ENCODE results near the gene LMO7. TPM values are rescaled to one million over a fixed set of nuclear protein-coding genes. Genes with fewer than 3 reads are reported as not detected.
"Not testable (repeated sequence)": the region's sequence is repeated elsewhere in the genome, so short reads cannot be mapped to it uniquely, and the experiment has no call there.

Gene LMO7
- total RNA-seq, 1 donor from 2014 or later: 447 TPM

DNA sequence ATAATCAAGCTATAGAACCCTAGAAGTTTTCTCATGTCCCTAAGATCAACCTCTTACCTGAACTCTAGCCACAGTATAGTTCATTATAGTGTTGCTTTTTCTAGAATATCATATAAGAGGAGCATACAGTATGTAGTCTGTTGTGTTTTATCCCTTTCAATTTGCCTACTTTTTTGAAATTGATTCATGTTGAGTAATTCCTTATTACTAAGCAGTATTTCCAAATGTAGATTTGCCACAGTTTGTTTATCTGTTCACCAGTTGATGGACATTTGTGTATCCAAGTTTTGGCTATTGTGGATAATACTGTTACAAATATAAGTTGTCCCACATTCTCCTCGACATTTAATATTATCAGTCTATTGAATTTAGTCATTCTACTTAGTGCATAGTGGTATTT lies 138.0 kb downstream of the LMO7 start:
- ATAC-seq (no peak), DNase-seq (no peak)
- Histone ChIP-seq H3K27ac (no peak overlapping the region), H3K36me3 (no peaks in the 10 kb centered on the region), H3K27me3 (ENCODE audit: low read depth) (no peaks in the 10 kb centered on the region), H3K9me3 (no peaks in the 10 kb centered on the region), H3K4me3 (no peak overlapping the region), H3K4me1 (peaks cover 12% of the 10 kb centered on the region)
- intact Hi-C loops (cut with DNase I): no loop called here
- no peak for TF ChIP-seq CTCF (IDR thresholded peaks at IDR 0.05)

DNA sequence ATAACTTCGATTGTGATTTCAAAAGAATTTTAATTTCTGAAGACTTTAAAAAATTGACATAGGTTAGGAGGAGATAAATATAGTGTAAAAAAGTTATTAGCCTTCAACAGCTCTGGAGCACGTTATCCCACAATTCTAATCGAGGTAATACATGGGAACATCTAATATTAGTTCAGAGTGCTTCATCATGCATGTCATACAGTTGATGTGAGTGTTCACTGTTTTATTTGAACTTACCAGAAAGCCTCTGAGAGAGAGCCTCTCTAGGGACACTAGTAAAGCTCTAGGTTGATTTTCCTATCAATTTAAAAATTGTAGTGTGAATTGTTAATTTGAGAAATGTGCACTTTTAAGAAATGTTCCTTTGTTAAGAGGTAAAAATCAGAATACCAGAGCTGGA lies 140.4 kb downstream of the LMO7 start:
- no peaks in the 10 kb centered on the region for H3K4me1 ChIP-seq
- no peak overlapping the region for H3K27ac ChIP-seq
- ATAC-seq (no peak), DNase-seq (no peak)
- no peak for TF ChIP-seq CTCF (IDR thresholded peaks at IDR 0.05)
- H3K9me3 ChIP-seq: peaks cover 4% of the 10 kb centered on the region
- no peaks in the 10 kb centered on the region for H3K27me3 ChIP-seq (ENCODE audit: low read depth)
- intact Hi-C loops (cut with DNase I): no loop called here
- no peak overlapping the region for H3K4me3 ChIP-seq
- H3K36me3 ChIP-seq: no peaks in the 10 kb centered on the region

- DNase-seq: no peak
- H3K27ac ChIP-seq: no peak overlapping the region
- intact Hi-C loops (cut with DNase I): no loop called here
- no peaks in the 10 kb centered on the region for H3K27me3 ChIP-seq (ENCODE audit: low read depth)
- H3K36me3 ChIP-seq: no peaks in the 10 kb centered on the region
- H3K4me1 ChIP-seq: peaks cover 7% of the 10 kb centered on the region
- no peak for ATAC-seq
- H3K9me3 ChIP-seq: peaks cover 4% of the 10 kb centered on the region
- no peak for TF ChIP-seq CTCF (IDR thresholded peaks at IDR 0.05)
- no peak overlapping the region for H3K4me3 ChIP-seq
These were observed 143.3 kb downstream of the LMO7 start for GRCh38 chr13:75779393-75779792.

- H3K27ac ChIP-seq; H3K36me3 ChIP-seq; intact Hi-C loops (cut with DNase I); H3K4me3 ChIP-seq; ATAC-seq; DNase-seq; H3K9me3 ChIP-seq; H3K27me3 ChIP-seq (ENCODE audit: low read depth): not testable (repeated sequence)
- H3K4me1 ChIP-seq: peaks cover 14% of the 10 kb centered on the region
These were observed 144.0 kb downstream of the LMO7 start for GRCh38 chr13:75780103-75780502.

GRCh38 chr13:75782985-75783384 lies 146.9 kb downstream of the LMO7 start:
- Histone ChIP-seq H3K27ac (no peak overlapping the region), H3K4me3 (no peak overlapping the region), H3K27me3 (ENCODE audit: low read depth) (no peaks in the 10 kb centered on the region), H3K9me3 (peaks cover 4% of the 10 kb centered on the region), H3K4me1 (peaks cover 16% of the 10 kb centered on the region), H3K36me3 (no peaks in the 10 kb centered on the region)
- no peak for DNase-seq
- intact Hi-C loops (cut with DNase I): no loop called here
- no peak for ATAC-seq
- no peak for TF ChIP-seq CTCF (IDR thresholded peaks at IDR 0.05)

DNA sequence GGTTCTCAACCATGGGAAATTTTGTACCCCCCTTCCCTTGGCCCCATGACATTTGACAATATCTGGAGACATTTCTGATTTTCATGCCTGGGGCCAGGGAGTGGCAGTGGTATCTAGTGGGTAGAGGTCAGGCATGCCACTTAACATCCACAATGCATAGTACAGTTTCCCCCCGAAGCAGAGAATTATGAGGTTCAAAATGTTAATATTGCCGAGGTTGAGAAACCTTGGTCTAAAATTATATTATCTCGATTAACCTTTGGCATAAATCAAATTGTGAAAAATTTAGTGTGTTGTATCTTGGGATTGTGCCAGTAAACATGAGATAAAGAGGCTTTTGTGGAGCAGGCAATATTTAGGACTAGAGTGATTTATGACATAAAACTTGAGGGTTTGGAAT lies 147.9 kb downstream of the LMO7 start:
- intact Hi-C loops (cut with DNase I): no loop called here
- DNase-seq (no peak), ATAC-seq (no peak)
- Histone ChIP-seq H3K4me1 (peaks cover 26% of the 10 kb centered on the region), H3K27me3 (ENCODE audit: low read depth) (no peaks in the 10 kb centered on the region), H3K4me3 (no peak overlapping the region), H3K27ac (no peak overlapping the region), H3K36me3 (no peaks in the 10 kb centered on the region), H3K9me3 (peaks cover 4% of the 10 kb centered on the region)
- no peak for TF ChIP-seq CTCF (IDR thresholded peaks at IDR 0.05)

Measured in lower lobe of right lung (tissue), 2 donors.